ENCODE measurements around the gene ARL3.

ARL3 gene

GRCh38 chr10:102656791-102657371 lies 57.3 kb downstream of the ARL3 start:
- Histone ChIP-seq H3K4me3 (ENCODE audit: insufficient read length, low read depth) (no peak overlapping the region), H3K36me3 (ENCODE audit: insufficient read depth, insufficient read length, low read length) (peaks cover 66% of the 10 kb centered on the region)
- TF ChIP-seq ZNF274 (IDR thresholded peaks at IDR 0.05; ENCODE audit: low read depth, low read length) = no peak
- TF ChIP-seq YY1 (IDR thresholded peaks at IDR 0.05; ENCODE audit: insufficient read depth, insufficient read length) = no peak
- TF ChIP-seq SUZ12 (IDR thresholded peaks at IDR 0.05; ENCODE audit: extremely low read depth, insufficient read depth, insufficient read length) = no peak

GRCh38 chr10:102656026-102656425 lies 58.2 kb downstream of the ARL3 start:
- Histone ChIP-seq H3K27me3 (ENCODE audit: insufficient read depth, insufficient read length) (no peaks in the 10 kb centered on the region), H3K9me3 (ENCODE audit: insufficient read depth, low read length) (no peaks in the 10 kb centered on the region), H3K36me3 (ENCODE audit: insufficient read depth, insufficient read length, low read length) (peaks cover 74% of the 10 kb centered on the region), H3K4me1 (ENCODE audit: insufficient read depth, insufficient read length) (peaks cover 15% of the 10 kb centered on the region), H3K4me3 (ENCODE audit: insufficient read length, low read depth) (no peak overlapping the region), H3K9ac (ENCODE audit: insufficient read length, low read depth) (no peak overlapping the region)
- DNase-seq (ENCODE audit: low read depth, low spot score) = no peak
- TF ChIP-seq ZNF274 (IDR thresholded peaks at IDR 0.05; ENCODE audit: low read depth, low read length) (no peak), SUZ12 (IDR thresholded peaks at IDR 0.05; ENCODE audit: extremely low read depth, insufficient read depth, insufficient read length) (no peak), YY1 (IDR thresholded peaks at IDR 0.05; ENCODE audit: insufficient read depth, insufficient read length) (no peak)

More at GRCh38 chr10:102656791-102657371, 57.3 kb downstream of the ARL3 start:
- no peaks in the 10 kb centered on the region for H3K27me3 ChIP-seq (ENCODE audit: insufficient read depth, insufficient read length)
- H3K4me1 ChIP-seq (ENCODE audit: insufficient read depth, insufficient read length) = peaks cover 14% of the 10 kb centered on the region
- no peaks in the 10 kb centered on the region for H3K9me3 ChIP-seq (ENCODE audit: insufficient read depth, low read length)
- DNase-seq (ENCODE audit: low read depth, low spot score) = no peak
- H3K9ac ChIP-seq (ENCODE audit: insufficient read length, low read depth) = no peak overlapping the region

GRCh38 chr10:102654969-102655368 lies 59.2 kb downstream of the ARL3 start:
- no peaks in the 10 kb centered on the region for H3K27me3 ChIP-seq (ENCODE audit: insufficient read depth, insufficient read length)
- H3K36me3 ChIP-seq (ENCODE audit: insufficient read depth, insufficient read length, low read length) = peaks cover 81% of the 10 kb centered on the region
- peaks cover 18% of the 10 kb centered on the region for H3K4me1 ChIP-seq (ENCODE audit: insufficient read depth, insufficient read length)
- no peak overlapping the region for H3K4me3 ChIP-seq (ENCODE audit: insufficient read length, low read depth)
- TF ChIP-seq SUZ12 (IDR thresholded peaks at IDR 0.05; ENCODE audit: extremely low read depth, insufficient read depth, insufficient read length) = no peak
- no peak for TF ChIP-seq YY1 (IDR thresholded peaks at IDR 0.05; ENCODE audit: insufficient read depth, insufficient read length)
- no peak for TF ChIP-seq ZNF274 (IDR thresholded peaks at IDR 0.05; ENCODE audit: low read depth, low read length)
- no peak overlapping the region for H3K9ac ChIP-seq (ENCODE audit: insufficient read length, low read depth)
- H3K9me3 ChIP-seq (ENCODE audit: insufficient read depth, low read length) = no peaks in the 10 kb centered on the region
- no peak for DNase-seq (ENCODE audit: low read depth, low spot score)

- Histone ChIP-seq H3K4me1 (ENCODE audit: insufficient read depth, insufficient read length) (peaks cover 18% of the 10 kb centered on the region), H3K9me3 (ENCODE audit: insufficient read depth, low read length) (no peaks in the 10 kb centered on the region), H3K36me3 (ENCODE audit: insufficient read depth, insufficient read length, low read length) (peaks cover 81% of the 10 kb centered on the region), H3K9ac (ENCODE audit: insufficient read length, low read depth) (no peak overlapping the region), H3K27me3 (ENCODE audit: insufficient read depth, insufficient read length) (no peaks in the 10 kb centered on the region), H3K4me3 (ENCODE audit: insufficient read length, low read depth) (no peak overlapping the region)
- TF ChIP-seq SUZ12 (IDR thresholded peaks at IDR 0.05; ENCODE audit: extremely low read depth, insufficient read depth, insufficient read length) (no peak), YY1 (IDR thresholded peaks at IDR 0.05; ENCODE audit: insufficient read depth, insufficient read length) (no peak), ZNF274 (IDR thresholded peaks at IDR 0.05; ENCODE audit: low read depth, low read length) (no peak)
- no peak for DNase-seq (ENCODE audit: low read depth, low spot score)
Measured at GRCh38 chr10:102654566-102654965, 59.6 kb downstream of the ARL3 start.

GRCh38 chr10:102653060-102653459 lies 61.1 kb downstream of the ARL3 start:
- H3K36me3 ChIP-seq (ENCODE audit: insufficient read depth, insufficient read length, low read length) = peaks cover 81% of the 10 kb centered on the region
- peaks cover 22% of the 10 kb centered on the region for H3K4me1 ChIP-seq (ENCODE audit: insufficient read depth, insufficient read length)
- no peaks in the 10 kb centered on the region for H3K9me3 ChIP-seq (ENCODE audit: insufficient read depth, low read length)
- H3K4me3 ChIP-seq (ENCODE audit: insufficient read length, low read depth) = no peak overlapping the region
- H3K27me3 ChIP-seq (ENCODE audit: insufficient read depth, insufficient read length) = no peaks in the 10 kb centered on the region
- no peak for DNase-seq (ENCODE audit: low read depth, low spot score)
- H3K9ac ChIP-seq (ENCODE audit: insufficient read length, low read depth) = no peak overlapping the region
- TF ChIP-seq SUZ12 (IDR thresholded peaks at IDR 0.05; ENCODE audit: extremely low read depth, insufficient read depth, insufficient read length) (no peak), ZNF274 (IDR thresholded peaks at IDR 0.05; ENCODE audit: low read depth, low read length) (no peak), YY1 (IDR thresholded peaks at IDR 0.05; ENCODE audit: insufficient read depth, insufficient read length) (no peak)

GRCh38 chr10:102652170-102652916 lies 61.9 kb downstream of the ARL3 start:
- Histone ChIP-seq H3K4me1 (ENCODE audit: insufficient read depth, insufficient read length) (peaks cover 22% of the 10 kb centered on the region), H3K36me3 (ENCODE audit: insufficient read depth, insufficient read length, low read length) (peaks cover 81% of the 10 kb centered on the region), H3K9me3 (ENCODE audit: insufficient read depth, low read length) (no peaks in the 10 kb centered on the region), H3K9ac (ENCODE audit: insufficient read length, low read depth) (peak overlapping the region; percentile 21), H3K27me3 (ENCODE audit: insufficient read depth, insufficient read length) (no peaks in the 10 kb centered on the region), H3K4me3 (ENCODE audit: insufficient read length, low read depth) (no peak overlapping the region)
- TF ChIP-seq ZNF274 (IDR thresholded peaks at IDR 0.05; ENCODE audit: low read depth, low read length) = no peak
- TF ChIP-seq YY1 (IDR thresholded peaks at IDR 0.05; ENCODE audit: insufficient read depth, insufficient read length) = no peak
- TF ChIP-seq SUZ12 (IDR thresholded peaks at IDR 0.05; ENCODE audit: extremely low read depth, insufficient read depth, insufficient read length) = no peak
- no peak for DNase-seq (ENCODE audit: low read depth, low spot score)

DNA sequence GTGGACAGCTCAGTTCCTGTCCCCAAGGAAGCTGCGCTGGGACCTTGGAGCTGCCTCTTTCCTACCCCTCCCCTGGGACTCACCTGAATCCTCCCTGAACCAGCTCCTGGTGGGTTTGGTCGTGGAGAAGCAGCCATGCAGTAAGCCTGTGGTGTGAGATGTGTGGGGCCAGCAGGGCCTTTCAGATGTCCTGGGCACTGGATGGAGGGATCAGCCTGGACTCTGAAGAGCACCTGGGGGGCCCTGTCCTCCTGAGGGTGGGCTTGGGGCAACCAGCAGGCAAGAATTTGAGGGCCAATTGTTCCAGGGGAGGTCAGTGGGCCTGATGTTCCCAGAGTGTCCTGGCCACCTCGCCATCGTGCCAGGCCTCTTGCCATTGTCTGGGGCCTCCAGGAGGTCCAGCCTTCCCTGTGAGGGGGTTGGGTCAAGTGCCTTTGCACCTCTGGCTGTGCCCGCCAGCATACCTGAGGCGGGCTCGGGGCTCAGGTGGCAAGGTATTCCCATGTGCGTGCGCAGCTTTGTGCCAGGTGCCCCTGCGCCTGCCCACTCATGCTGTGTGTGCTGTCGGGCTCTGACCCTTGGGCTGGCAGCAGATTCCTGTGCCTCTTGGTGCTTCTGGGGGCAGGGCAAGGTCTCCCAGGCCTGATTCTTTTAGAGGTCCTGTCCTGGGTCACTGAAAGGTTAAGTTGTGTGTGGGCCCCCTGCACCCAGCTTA lies 62.6 kb downstream of the ARL3 start:
- peak overlapping the region; percentile 21 for H3K9ac ChIP-seq (ENCODE audit: insufficient read length, low read depth)

More for the DNA sequence above, 62.6 kb downstream of the ARL3 start:
- DNase-seq (ENCODE audit: low read depth, low spot score) = no peak
- Histone ChIP-seq H3K4me1 (ENCODE audit: insufficient read depth, insufficient read length) (peaks cover 22% of the 10 kb centered on the region), H3K36me3 (ENCODE audit: insufficient read depth, insufficient read length, low read length) (peaks cover 81% of the 10 kb centered on the region), H3K27me3 (ENCODE audit: insufficient read depth, insufficient read length) (no peaks in the 10 kb centered on the region), H3K9me3 (ENCODE audit: insufficient read depth, low read length) (no peaks in the 10 kb centered on the region), H3K4me3 (ENCODE audit: insufficient read length, low read depth) (no peak overlapping the region)
- TF ChIP-seq SUZ12 (IDR thresholded peaks at IDR 0.05; ENCODE audit: extremely low read depth, insufficient read depth, insufficient read length) (no peak), ZNF274 (IDR thresholded peaks at IDR 0.05; ENCODE audit: low read depth, low read length) (no peak), YY1 (IDR thresholded peaks at IDR 0.05; ENCODE audit: insufficient read depth, insufficient read length) (no peak)

All from NT2/D1 (cell line).